Peyer's patch (tissue), 4 donors: ENCODE data around the gene ABTB1.

Source experiments
- POLR2A ChIP-seq, 2 donors: fragments of 450-650 bp; IDR thresholded peaks; one replicate each; pipeline ENCODE4 v1.5.1; 2017; ENCODE audit warnings: antibody characterized with exemption in 2 of 2, mild to moderate bottlenecking in 2 of 2, moderate library complexity in 2 of 2
- TF ChIP-seq, protein P1 (sequence below), 6 experiments: fragments of 450-650 bp in 4 of 6; fragments of 200-600 bp in 2 of 6; sonication (generic) in 1 of 6; IDR thresholded peaks; one replicate each; pipeline ENCODE4 v1.5.1; 2017 to 2019; ENCODE audit warnings: antibody characterized with exemption in 6 of 6, mild to moderate bottlenecking in 3 of 6, moderate library complexity in 1 of 6

DNA sequence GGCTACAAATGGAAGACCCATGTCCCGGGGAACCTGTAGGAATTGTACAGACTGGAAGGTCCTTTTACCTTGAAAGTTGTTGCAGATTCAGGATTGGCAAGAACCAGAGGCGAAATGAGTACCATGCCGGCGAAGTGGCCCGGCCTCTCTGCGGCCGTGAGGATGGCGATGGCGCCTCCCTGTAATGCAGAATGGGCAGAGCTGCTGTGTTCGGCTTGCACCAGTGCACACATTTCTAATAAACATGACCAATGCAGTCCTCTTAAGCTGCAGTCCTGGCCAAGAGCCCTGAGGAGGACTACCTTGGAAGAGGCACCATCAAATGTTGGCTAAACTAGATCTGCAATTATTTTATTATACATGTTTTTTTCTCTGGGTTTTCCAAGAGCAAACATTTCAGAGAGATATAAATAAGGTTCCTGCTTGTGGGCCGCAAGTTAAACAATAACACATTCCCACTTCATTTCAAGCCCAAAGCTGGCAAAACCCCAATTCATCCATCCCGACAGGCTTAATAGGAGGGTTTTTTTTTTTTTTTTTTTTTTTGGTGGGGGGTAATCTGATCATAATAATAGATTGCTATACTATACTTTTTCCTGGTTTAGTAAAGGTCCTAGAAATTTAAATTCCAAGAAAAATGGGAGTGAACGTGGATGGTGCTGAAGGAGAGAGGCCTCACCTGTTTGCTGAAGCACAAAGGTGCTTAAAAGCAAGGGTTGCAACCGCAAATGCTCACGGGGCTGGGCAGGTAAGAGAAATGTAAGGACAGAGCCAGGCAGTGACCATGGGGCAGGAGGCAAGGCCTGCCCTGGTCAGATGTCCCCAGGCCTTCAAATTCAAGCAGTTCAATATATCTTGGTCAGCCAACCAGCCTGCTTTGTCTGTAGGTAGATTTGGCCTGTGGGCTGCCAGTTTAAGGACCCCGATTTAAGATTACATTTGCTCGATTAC, 48.5 kb downstream of the ABTB1 start:
- TF ChIP-seq POLR2A (IDR thresholded peaks at IDR 0.05): no peak
- TF ChIP-seq, protein P1, sequence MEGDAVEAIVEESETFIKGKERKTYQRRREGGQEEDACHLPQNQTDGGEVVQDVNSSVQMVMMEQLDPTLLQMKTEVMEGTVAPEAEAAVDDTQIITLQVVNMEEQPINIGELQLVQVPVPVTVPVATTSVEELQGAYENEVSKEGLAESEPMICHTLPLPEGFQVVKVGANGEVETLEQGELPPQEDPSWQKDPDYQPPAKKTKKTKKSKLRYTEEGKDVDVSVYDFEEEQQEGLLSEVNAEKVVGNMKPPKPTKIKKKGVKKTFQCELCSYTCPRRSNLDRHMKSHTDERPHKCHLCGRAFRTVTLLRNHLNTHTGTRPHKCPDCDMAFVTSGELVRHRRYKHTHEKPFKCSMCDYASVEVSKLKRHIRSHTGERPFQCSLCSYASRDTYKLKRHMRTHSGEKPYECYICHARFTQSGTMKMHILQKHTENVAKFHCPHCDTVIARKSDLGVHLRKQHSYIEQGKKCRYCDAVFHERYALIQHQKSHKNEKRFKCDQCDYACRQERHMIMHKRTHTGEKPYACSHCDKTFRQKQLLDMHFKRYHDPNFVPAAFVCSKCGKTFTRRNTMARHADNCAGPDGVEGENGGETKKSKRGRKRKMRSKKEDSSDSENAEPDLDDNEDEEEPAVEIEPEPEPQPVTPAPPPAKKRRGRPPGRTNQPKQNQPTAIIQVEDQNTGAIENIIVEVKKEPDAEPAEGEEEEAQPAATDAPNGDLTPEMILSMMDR (IDR thresholded peaks at IDR 0.05): no peak
